Measurements from ENCODE around the gene TSNAX. TPM values are rescaled to one million over a fixed set of nuclear protein-coding genes. Genes with fewer than 3 reads are reported as not detected.

The TSNAX gene, protein sequence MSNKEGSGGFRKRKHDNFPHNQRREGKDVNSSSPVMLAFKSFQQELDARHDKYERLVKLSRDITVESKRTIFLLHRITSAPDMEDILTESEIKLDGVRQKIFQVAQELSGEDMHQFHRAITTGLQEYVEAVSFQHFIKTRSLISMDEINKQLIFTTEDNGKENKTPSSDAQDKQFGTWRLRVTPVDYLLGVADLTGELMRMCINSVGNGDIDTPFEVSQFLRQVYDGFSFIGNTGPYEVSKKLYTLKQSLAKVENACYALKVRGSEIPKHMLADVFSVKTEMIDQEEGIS
- total RNA-seq (2021): 36.8 to 38.0 TPM (median 36.8 TPM) in 3 replicates
- percentile 98 among the genes with signal in this experiment for Bru-seq, nascent RNA
- long read RNA-seq, experiment 1, transcript TSNAX-201 (6 exons, 2,650 nt): major isoform, 135 of 157 reads
- long read RNA-seq, experiment 1, partial matches to known transcripts: 12 of 157 reads
- long read RNA-seq, experiment 1, other reads (novel, unspliced or antisense): 10 of 157 reads
- long read RNA-seq, experiment 2, transcript TSNAX-201 (6 exons, 2,650 nt): major isoform, 20 of 55 reads
- long read RNA-seq, experiment 2, partial matches to known transcripts: 28 of 55 reads
- long read RNA-seq, experiment 2, other reads (novel, unspliced or antisense): 7 of 55 reads
- long read RNA-seq, experiment 3, transcript TSNAX-201 (6 exons, 2,650 nt): major isoform, 50 of 74 reads
- long read RNA-seq, experiment 3, partial matches to known transcripts: 20 of 74 reads
- long read RNA-seq, experiment 3, other reads (novel, unspliced or antisense): 3 of 74 reads

DNA sequence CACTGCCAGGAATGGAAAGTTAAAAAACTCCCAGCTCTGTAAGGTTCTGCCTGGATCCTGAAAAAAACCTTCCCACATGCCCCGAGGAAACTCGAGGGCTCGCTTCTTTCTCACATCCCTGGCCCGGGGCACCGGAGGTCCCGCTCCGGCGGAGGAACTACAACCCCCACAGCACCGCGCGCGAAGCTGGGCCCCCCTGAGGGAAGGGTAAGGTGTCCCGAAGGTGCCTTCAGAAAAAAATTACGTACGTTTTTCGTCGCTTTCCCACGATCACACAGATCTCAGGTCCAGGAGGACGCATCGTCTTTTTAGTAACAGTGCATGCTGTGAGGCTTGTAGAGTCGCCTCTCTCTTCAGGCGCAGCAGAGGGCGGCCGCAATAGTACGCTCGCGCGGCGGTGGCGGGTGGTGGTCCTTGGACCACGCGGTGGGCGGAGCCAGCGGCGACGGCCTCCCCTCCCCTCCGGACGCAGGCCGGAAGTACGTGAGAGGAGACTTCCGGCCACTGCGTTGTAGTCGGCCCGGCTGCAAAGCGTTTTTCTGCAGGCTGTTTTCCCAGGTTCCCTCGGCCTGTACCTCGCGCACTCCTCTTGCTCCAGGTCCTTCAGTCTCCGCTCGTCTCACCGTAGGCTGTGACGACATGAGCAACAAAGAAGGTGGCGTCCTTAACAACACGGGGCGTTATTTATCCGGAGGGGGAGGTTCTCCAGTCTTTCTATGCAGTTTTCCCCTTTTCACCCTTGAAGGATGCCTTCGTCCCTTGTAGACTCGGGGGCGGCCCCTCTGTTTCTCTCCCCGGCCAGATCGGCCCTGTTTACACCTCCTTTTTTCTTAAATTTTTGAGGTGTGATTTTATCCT, at the start of gene TSNAX:
TSNAX (plus strand) TSS at position 498 of the 858 bp plus-strand sequence; CDS start at position 640, 142 bp downstream.
- no peaks in the 10 kb centered on the region for H3K9me3 Mint-ChIP-seq
- ChIA-PET CTCF (interaction anchor here (0.5 kb wide), 1 partner anchor 1099 kb away, joined by 3 read pairs; no protein-coding TSS in a partner anchor), POLR2A (interaction anchor here (0.5 kb wide), 1 partner anchor 16 kb away, joined by 3 read pairs; no protein-coding TSS in a partner anchor)
- H3K4me3 Mint-ChIP-seq: peak within 1 kb of the TSS; percentile 98
- ATAC-seq (peak; percentile 91), DNase-seq (ENCODE audit: low spot score) (peak; percentile 92)
- H3K36me3 Mint-ChIP-seq: peaks cover 20% of the 10 kb centered on the region
- H3K27ac Mint-ChIP-seq: peak within 1 kb of the TSS; percentile 100
- peaks cover 44% of the 10 kb centered on the region for H3K4me1 Mint-ChIP-seq
- H3K27me3 Mint-ChIP-seq (ENCODE audit: low read depth): no peaks in the 10 kb centered on the region
- TF ChIP-seq GABPB1 (CRISPR knock-in tag; IDR thresholded peaks at IDR 0.05) (peak; percentile 42), JUN (CRISPR knock-in tag; IDR thresholded peaks at IDR 0.05) (no peak), ZNF263 (CRISPR knock-in tag; IDR thresholded peaks at IDR 0.05; ENCODE audit: low read depth) (no peak), SP1 (CRISPR knock-in tag; conservative IDR thresholded peaks at IDR 0.05) (peak; percentile 85), KAT7 (CRISPR knock-in tag; IDR thresholded peaks at IDR 0.05; ENCODE audit: borderline replicate concordance) (0 out of 2 replicates have a peak, but pooled peaks have one; percentile 51), FOXK1 (CRISPR knock-in tag; IDR thresholded peaks at IDR 0.05) (peak; percentile 93), ZNF317 (CRISPR knock-in tag; IDR thresholded peaks at IDR 0.05; ENCODE audit: borderline replicate concordance, low read depth) (no peak), ATF6 (CRISPR knock-in tag; IDR thresholded peaks at IDR 0.05) (no peak), NR2C2 (CRISPR knock-in tag; IDR thresholded peaks at IDR 0.05) (no peak), STAT6 (CRISPR knock-in tag; conservative IDR thresholded peaks at IDR 0.05; ENCODE audit: low read depth) (no peak), ETV6 (CRISPR knock-in tag; IDR thresholded peaks at IDR 0.05) (peak; percentile 86), ZNF121 (CRISPR knock-in tag; IDR thresholded peaks at IDR 0.05) (no peak), CREM (CRISPR knock-in tag; IDR thresholded peaks at IDR 0.05) (peak; percentile 83)
- TF ChIP-seq, protein P1, sequence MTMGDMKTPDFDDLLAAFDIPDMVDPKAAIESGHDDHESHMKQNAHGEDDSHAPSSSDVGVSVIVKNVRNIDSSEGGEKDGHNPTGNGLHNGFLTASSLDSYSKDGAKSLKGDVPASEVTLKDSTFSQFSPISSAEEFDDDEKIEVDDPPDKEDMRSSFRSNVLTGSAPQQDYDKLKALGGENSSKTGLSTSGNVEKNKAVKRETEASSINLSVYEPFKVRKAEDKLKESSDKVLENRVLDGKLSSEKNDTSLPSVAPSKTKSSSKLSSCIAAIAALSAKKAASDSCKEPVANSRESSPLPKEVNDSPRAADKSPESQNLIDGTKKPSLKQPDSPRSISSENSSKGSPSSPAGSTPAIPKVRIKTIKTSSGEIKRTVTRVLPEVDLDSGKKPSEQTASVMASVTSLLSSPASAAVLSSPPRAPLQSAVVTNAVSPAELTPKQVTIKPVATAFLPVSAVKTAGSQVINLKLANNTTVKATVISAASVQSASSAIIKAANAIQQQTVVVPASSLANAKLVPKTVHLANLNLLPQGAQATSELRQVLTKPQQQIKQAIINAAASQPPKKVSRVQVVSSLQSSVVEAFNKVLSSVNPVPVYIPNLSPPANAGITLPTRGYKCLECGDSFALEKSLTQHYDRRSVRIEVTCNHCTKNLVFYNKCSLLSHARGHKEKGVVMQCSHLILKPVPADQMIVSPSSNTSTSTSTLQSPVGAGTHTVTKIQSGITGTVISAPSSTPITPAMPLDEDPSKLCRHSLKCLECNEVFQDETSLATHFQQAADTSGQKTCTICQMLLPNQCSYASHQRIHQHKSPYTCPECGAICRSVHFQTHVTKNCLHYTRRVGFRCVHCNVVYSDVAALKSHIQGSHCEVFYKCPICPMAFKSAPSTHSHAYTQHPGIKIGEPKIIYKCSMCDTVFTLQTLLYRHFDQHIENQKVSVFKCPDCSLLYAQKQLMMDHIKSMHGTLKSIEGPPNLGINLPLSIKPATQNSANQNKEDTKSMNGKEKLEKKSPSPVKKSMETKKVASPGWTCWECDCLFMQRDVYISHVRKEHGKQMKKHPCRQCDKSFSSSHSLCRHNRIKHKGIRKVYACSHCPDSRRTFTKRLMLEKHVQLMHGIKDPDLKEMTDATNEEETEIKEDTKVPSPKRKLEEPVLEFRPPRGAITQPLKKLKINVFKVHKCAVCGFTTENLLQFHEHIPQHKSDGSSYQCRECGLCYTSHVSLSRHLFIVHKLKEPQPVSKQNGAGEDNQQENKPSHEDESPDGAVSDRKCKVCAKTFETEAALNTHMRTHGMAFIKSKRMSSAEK (CRISPR knock-in tag; IDR thresholded peaks at IDR 0.05; ENCODE audit: borderline replicate concordance): no peak
- TF ChIP-seq, protein P2, sequence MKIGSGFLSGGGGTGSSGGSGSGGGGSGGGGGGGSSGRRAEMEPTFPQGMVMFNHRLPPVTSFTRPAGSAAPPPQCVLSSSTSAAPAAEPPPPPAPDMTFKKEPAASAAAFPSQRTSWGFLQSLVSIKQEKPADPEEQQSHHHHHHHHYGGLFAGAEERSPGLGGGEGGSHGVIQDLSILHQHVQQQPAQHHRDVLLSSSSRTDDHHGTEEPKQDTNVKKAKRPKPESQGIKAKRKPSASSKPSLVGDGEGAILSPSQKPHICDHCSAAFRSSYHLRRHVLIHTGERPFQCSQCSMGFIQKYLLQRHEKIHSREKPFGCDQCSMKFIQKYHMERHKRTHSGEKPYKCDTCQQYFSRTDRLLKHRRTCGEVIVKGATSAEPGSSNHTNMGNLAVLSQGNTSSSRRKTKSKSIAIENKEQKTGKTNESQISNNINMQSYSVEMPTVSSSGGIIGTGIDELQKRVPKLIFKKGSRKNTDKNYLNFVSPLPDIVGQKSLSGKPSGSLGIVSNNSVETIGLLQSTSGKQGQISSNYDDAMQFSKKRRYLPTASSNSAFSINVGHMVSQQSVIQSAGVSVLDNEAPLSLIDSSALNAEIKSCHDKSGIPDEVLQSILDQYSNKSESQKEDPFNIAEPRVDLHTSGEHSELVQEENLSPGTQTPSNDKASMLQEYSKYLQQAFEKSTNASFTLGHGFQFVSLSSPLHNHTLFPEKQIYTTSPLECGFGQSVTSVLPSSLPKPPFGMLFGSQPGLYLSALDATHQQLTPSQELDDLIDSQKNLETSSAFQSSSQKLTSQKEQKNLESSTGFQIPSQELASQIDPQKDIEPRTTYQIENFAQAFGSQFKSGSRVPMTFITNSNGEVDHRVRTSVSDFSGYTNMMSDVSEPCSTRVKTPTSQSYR (CRISPR knock-in tag; IDR thresholded peaks at IDR 0.05): no peak
- TF ChIP-seq, protein P3, sequence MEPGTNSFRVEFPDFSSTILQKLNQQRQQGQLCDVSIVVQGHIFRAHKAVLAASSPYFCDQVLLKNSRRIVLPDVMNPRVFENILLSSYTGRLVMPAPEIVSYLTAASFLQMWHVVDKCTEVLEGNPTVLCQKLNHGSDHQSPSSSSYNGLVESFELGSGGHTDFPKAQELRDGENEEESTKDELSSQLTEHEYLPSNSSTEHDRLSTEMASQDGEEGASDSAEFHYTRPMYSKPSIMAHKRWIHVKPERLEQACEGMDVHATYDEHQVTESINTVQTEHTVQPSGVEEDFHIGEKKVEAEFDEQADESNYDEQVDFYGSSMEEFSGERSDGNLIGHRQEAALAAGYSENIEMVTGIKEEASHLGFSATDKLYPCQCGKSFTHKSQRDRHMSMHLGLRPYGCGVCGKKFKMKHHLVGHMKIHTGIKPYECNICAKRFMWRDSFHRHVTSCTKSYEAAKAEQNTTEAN (CRISPR knock-in tag; IDR thresholded peaks at IDR 0.05): no peak
- TF ChIP-seq, protein P4, sequence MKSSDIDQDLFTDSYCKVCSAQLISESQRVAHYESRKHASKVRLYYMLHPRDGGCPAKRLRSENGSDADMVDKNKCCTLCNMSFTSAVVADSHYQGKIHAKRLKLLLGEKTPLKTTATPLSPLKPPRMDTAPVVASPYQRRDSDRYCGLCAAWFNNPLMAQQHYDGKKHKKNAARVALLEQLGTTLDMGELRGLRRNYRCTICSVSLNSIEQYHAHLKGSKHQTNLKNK (CRISPR knock-in tag; IDR thresholded peaks at IDR 0.05): no peak
- TF ChIP-seq, protein P5, sequence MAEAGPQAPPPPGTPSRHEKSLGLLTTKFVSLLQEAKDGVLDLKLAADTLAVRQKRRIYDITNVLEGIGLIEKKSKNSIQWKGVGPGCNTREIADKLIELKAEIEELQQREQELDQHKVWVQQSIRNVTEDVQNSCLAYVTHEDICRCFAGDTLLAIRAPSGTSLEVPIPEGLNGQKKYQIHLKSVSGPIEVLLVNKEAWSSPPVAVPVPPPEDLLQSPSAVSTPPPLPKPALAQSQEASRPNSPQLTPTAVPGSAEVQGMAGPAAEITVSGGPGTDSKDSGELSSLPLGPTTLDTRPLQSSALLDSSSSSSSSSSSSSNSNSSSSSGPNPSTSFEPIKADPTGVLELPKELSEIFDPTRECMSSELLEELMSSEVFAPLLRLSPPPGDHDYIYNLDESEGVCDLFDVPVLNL (CRISPR knock-in tag; IDR thresholded peaks at IDR 0.05; ENCODE audit: borderline replicate concordance, low read depth): no peak

Data from WTC11 (cell line).